Middle frontal gyrus (tissue), 1 donor: ENCODE data around the gene CCDC7.
A peak's percentile ranks its signal among the peaks of the same experiment; 100 is the strongest.
"Not testable (repeated sequence)": the region's sequence is repeated elsewhere in the genome, so short reads cannot be mapped to it uniquely, and the experiment has no call there.

Source experiments
- DNase-seq: peaks from one replicate; pipeline ENCODE4 v3.0.0-alpha.2; 2015; ENCODE audit warnings: low spot score; ENCODE audit errors: extremely low spot score

The CCDC7 gene

DNA sequence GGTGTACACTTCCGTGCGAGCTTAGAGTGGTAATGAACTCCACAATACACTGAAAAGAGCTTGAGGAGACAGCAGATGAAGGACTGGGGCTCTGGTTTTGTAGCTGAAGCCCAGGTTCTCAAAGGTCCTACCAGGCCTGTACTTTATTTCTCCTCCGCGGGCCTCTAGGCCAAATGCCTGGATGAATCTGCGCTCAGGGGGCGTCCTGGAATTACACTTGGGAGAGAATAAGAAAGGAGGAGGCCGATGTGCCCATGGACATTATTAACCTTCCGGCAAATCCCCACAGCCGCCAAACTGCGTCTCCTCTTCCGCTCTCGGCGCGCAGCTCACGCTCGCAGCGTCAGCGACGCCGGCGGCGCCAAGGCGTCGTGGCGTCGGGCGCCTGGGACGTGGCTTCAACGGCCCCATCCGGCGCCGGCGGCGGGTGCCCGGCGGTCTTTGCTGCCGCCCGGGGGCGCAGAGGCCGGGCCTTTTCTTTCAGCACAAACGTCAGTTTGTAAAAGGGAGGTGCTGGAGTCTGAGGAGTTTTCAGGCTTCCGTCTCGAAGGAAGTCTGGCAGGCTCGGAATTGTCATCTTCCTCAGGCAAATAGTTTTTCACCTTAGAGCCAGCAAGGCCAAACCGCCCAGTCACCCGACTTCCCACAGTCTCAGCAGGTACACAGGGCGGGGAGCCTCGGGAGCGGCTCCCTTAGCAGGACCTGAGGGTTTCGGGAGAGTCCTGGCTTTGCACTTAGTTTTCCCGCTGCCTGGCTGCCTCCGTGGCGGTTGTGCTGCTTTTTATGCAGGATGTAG lies at the start of gene CCDC7:
Gene CCDC7 (plus strand): TSS at position 401 of the 796 bp plus-strand sequence. CDS start 5,503 bp downstream, outside the sequence.
- peak; percentile 80 for DNase-seq

DNA sequence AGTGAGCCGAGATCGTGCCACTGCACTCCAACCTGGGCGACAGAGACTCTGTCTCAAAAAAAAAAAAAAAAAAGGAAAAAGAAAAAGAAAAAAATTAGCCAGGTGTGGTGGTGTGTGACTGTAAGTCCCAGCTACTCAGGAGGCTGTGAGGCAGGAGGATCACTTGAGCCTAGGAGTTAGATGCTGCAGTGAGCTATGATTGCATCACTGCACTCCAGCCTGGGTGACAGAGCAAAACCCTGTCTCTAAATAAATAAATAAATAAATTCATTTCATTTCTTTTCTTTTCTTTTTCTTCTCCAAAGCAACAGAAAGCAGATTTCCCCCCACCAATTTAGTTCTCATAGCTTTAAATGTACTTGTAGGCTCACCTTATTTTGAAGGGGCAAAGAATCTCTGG lies 48.8 kb upstream of the CCDC7 start:
- DNase-seq, result not testable (repeated sequence)

DNA sequence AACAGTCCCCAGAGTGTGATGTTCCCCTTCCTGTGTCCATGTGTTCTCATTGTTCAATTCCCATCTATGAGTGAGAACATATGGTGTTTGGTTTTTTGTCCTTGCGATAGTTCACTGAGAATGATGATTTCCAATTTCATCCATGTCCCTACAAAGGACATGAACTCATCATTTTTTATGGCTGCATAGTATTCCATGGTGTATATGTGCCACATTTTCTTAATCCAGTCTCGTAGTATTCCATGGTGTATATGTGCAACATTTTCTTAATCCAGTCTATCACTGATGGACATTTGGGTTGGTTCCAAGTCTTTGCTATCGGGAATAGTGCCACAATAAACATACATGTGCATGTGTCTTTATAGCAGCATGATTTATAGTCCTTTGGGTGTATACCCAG lies 46.2 kb upstream of the CCDC7 start:
- not testable (repeated sequence) for DNase-seq

DNA sequence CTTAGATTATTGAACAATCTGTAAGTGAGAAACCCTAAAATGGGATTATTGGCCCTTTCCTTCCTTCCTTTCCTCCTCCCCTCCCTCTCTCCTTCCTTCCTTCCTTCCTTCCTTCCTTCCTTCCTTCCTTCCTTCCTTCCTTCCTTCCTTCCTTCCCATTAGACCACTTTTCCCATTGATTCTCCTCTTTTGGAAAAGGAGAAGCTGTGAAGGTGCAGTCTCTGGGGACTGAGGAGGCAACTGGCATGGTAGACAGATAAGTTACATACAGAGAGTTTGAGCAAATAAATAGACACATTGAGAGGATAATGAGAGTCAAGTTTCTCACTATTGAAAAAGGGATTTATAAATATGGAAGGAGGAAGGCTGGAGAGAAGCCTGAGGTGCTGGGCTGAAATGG lies 45.0 kb upstream of the CCDC7 start:
- DNase-seq, result no peak

DNA sequence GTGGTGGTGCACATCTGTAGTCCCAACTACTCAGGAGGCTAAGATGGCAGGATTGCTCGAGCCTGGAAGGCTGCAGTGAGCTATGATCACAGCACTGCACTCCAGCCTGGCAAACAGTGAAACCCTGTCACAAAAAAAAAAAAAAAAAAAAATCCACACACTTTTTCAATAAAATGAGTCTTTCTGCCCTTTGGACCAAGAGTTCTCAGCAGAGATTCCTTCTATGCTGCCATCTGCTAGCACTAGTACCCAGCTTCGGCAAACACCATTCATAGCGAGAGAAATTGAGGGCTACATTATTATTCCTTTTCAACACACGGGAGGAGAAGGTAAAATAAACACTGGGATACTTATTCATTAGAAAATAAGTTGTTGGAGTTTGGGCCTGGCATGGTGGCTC lies 43.4 kb upstream of the CCDC7 start:
- DNase-seq, result no peak

DNA sequence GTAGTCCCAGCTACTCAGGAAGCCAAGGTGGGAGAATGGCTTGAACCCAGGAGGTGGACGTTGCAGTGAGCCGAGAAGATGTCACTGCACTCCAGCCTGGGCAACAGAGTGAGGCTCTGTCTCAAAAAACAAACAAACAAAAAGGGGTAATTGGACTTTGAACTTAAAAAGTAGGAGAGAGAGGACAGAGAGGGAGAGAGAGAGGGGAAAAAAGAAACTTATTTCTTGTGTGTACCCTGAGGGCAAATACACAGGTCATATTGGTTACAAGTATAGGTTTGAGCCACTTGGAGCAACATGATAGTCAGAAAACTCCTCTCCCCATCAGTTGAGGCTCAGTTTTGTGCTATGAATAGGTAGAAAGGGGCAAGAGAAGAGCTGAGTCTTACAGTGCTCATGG lies 42.8 kb upstream of the CCDC7 start:
- DNase-seq, result no peak

DNA sequence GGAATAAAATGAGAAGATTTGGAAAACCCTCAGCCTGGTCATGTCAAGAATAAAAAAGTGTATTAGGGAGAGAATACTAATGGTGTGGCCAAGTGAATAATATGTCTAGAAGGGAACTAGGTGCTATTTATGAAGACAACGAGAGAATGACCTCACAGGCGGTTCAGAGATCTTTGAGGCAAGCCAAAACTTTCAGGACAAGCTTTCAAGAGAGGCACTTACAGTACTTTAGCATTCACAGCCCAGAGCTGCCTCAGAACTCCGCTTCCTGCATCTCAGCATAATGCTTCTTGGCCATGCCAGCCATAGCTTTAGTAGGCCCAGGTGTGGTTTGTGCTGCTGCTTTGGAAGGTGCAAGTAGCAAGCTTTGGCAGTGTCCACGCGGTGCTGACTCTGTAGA lies 37.2 kb upstream of the CCDC7 start:
- DNase-seq, result no peak

DNA sequence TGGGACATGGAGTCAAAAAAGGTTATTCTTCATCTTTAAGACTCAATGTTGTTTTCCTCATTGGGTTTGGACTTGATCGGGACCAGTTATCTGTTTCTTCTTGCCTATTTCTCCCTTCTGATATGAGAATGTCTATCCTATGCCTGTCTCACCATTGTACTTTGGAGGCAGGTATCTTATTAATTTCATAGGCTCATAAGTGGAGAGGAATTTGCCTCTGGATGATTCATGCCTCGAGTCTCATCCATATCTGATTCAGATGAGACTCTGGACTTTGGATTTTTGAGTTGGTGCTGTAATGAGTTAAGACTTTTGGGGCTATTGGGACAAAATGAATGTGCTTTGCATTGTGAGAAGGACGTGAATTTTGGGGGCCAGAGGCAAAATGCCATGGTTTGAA lies 36.2 kb upstream of the CCDC7 start:
- no peak for DNase-seq

DNA sequence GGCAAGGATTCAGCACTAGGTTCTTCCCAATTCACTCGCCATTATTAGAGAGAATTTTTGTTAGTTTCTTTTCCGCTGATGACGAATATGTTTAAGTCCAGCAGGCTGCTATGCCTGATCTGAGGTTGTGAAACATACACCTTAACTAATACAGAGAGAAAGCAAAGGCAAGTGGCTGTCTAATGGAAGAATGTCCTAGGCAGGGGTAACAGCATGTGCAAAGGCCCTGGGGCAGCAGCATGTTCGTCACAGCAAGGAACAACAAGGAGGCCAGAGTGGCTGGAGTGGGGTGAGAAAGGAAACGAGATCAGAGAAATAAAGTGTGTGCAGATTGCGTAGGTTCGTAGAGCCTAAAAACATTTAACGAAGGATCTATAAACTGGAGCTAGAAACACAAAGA lies 35.4 kb upstream of the CCDC7 start:
- no peak for DNase-seq

DNA sequence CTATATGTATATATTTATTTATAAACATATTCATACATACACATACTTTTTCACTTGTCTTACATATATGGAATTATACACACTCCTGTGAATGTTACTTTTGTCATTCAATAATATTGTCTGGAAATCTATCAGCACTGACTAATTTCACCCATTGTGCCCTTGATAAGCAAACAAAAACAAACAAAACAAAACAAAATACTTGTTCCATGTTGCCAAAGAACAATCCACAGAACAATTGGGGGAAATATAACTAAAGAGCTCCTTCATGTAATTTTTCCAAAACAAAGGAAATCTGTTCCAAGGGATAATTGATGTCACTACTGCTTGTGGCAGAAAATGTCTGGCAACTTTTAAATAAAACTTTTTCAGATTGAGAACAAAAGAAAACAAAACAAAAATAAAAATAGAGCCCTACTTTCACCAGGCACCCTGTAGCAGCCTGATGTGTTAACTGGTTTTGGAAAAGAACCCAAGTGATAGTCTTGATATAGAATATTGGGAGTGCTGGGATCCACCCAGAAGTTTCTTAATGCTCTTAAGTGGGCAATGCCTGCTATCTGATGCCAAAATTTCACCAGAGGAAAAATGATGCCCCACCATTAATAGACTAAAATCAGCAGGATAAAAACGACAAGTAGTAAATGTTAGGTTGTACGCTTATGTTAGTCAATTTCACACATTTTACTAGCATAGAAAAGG lies 34.0 kb upstream of the CCDC7 start:
- DNase-seq, result no peak

DNA sequence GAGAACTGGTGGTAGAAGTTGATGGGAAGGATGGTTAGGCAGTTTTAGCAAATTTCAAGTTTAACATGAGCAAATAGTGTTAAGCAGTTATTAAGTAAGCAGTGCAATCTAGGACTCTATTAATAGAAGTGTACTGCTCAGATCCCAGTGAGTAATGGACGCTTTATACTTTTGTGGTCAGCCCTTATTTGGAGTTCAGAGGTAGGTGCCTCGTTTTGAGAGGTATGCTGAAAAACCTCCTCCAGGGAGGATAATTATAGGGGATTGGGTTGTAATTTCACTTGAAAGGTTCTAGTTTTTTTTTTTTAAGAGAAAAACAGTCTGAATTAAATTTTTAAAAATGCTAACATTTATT lies 33.5 kb upstream of the CCDC7 start:
- DNase-seq, result no peak

DNA sequence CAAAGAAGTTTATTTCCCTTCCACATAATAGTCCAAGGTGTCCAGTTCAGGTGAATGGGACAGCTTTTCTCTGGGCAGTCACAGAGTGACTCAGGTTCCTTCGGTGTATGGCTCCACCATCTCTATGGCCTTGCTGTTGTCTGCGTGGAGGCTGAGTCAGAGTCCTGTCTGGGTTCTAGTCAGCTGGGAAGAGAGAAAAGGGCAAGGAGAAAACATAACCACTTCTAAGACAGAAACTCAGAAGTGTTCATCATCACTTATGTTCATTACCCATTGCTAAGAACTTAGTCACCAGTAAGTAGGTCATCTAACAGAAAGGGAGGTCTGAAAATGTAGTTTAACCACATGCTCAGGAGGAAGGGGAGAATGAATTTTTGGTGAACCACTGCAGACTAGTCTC lies 32.4 kb upstream of the CCDC7 start:
- DNase-seq, result no peak

DNA sequence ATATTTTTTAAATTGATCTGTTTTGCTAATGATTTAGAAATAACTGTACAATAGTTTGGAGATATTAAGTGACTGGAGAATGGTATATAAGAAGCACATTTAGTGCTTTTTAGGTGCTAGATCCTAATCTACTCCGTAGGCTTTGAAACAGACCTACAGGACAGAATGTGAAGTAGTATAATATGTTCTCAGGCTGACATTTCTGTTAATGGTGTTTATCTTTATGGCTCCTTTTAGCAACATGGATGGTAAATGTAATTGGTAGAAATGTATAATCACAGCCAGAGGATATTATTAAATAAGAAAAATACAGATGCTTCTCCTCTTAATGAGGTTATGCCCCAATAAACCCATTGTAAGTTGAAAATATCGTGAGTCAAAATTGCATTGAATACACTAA lies 30.6 kb upstream of the CCDC7 start:
- no peak for DNase-seq

DNA sequence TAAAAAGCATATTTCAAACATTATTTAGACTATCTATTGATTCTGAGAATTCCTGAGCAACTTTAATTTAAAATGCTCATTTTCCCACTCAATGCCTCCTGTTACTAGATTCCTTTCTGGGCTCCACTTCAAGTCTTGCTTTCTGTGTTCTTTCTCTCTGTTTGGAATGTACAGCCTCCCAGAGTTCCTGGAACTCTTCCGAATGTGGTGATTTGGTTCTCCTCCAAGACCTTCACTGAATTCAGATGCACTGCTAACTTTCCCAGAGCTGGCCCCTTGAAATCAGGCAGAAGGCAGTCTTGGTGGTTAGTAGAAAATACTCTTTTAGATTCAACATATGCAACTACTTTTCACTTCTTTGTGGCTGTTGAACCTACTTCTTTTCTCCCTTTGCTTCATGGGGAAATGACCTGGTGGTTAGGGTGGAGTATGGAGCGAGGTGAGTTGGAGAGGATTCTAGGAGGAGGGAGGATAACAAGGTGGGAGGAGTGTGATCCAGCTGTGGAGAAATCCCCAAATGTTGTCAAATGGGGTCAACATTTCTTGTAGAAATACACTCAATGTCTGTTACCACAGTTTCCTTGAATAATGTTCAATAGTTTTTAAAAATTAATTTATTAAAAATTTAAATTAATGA lies 27.9 kb upstream of the CCDC7 start:
- DNase-seq, result peak; percentile 54

DNA sequence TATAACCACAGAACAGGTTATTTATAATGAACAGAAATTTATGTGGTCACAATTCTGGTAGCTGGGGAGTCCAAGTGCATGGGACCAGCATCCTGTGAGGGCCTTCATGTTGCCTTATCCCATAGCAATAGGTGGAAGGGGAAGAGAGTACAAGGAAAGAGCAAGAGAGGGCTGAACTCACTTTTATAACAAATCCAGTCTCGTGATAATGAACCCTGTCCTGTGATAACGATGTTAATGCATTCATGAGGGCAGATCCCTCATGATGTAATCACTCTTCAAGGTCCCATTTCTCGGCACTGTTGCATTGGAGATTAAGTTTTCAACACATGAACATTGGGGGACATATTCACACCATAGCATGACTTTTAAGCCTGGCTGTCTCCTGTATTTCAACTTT lies 27.4 kb upstream of the CCDC7 start:
- DNase-seq, result no peak

DNA sequence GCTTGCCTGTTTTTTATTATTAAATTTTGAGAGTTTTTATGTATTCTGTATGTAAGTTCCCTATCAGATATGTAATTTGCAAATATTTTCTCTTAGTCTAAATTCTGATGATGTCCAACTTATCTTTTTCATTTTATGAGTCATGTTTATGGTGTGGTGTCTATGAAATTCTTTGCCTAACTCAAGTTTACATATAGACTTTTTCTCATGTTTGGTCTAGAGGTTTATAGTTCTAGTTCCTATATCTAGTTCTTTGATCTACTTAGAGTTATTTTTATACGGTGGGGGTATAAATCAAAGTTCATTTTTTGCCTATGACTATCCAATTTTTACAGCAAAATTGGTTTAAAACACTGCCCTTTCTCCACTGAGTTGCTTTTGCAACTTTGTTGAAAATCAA lies 26.3 kb upstream of the CCDC7 start:
- DNase-seq, result no peak

DNA sequence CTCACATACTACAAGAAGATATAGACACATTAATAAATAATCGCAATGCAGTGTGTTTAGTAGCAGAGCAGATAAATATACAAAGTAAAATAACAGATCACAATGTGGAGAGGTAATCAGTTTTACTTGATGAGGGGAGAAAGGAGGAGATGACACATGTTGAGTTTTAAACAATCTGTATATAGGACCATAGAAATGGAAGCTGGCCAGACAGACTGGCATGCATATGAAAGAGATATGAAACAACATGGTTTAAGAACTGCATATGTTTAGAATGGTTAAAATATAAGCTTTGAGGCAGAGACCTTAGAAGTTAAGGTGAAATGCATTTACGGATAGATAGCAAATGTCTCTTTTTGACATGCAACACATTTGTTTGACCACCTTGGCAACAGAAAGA lies 19.8 kb upstream of the CCDC7 start:
- DNase-seq, result no peak

DNA sequence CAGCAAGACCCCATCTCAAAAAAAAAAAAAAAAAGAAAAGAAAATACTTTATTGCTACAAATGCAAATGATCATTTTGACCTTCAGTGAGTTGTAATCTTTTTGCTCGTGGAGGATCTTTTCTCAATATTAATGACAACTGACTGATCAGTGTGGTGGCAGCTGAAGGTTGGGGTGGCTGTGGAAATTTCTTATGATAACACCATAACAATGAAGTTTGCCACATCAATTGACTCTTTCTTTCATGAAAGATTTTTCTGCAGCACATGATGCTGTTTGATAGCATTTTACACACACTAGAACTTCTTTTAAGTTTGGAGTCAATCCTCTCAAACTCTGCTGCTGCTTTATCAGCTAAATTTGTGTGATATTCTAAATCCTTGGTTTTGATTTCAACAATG lies 12.4 kb upstream of the CCDC7 start:
- no peak for DNase-seq

DNA sequence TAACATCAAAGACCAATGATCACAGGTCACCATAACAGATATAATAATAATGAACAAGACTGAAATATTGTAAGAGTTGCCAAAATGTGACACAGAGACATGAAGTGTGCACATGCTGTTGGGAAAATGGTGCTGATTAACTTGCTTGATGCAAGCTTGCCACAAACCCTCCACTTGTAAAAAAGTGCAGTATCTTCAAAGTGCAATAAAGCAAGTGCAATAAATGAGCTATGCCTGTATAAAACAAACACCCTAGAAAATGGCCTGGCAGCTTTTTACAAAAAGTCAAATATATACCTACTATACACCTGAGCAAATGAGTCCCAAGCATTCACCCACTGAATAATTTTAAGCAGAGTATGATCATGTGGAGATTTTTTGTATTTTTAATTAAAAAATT lies 9.7 kb upstream of the CCDC7 start:
- DNase-seq, result no peak

DNA sequence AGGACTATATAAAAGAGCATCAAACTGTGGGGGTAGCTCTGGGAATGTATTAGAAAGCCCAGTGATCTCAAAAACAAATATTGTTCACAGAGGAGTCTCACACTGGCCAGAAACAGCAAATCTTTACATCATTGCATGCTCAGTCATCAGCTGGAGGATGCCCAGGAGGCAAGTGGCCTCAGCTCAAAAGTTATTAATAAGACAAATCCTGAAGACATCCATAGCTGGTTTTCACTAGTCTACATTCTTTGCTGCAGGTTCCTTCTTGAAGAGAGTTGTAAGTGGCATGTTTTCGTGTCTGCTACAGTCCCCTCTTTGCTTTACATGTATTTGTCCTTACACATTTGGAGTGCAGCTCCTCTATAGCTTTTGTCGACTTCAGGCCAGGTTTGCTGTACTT lies 8.6 kb upstream of the CCDC7 start:
- DNase-seq, result no peak

DNA sequence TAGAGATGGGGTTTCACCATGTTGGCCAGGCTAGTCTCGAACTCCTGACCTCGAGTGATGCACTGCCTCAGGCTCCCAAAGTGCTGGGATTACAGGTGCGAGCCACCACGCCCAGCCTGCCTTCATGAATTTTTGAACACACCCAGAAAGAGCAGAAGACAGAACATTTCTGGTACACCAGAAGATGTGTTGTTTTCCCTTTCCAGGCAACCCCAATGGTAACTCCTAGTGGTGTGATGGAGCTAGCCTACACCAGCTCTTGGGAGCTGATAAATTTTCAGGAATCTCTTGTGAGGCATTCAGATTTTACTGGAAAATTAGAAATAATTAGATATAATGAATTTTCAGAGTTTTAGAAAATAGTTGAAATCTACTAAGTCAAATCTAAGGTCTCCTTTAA lies 904 bp upstream of the CCDC7 start:
- no peak for DNase-seq

DNA sequence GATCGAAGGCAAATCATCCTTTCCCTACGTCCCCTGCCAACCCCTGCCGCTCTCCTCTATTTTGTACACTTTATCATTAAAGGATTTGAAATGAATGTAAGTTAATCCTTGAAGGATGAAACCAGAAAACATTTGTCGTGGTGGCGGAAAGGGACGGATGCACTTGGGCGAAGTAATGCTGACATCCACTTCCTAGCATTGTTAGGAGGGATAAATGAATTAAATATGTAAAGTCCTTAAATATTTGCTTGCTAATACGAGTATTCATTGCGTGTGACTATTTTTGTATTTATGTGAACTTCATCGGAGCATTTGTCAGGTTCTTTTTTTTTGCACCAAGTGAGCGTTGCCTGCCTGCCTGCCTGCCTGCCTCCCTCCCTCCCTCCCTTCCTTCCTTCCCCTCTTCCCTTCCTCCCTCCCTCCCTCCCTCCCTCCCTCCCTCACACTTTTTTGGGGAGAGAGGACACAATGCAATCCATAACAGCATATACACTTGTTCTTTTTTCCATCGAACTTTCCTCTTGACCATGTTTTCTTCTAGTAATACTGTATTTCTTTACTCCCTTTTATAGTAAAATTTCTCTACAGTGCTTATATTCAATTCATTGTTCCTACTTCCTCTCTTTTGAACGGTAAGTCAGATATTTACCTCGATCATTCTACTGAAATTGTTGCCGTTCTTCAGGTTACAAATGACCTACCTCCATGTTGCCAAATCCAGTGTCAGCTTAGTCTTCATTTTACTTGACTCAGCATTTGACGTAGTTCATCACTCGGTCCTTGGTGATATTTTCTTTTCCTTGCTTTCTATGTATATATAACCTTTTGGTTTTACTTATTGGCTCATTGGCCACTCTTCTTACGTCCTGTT lies 831 bp downstream of the CCDC7 start:
- no peak for DNase-seq
